Measurements from ENCODE around the gene OSGEP.

DNA sequence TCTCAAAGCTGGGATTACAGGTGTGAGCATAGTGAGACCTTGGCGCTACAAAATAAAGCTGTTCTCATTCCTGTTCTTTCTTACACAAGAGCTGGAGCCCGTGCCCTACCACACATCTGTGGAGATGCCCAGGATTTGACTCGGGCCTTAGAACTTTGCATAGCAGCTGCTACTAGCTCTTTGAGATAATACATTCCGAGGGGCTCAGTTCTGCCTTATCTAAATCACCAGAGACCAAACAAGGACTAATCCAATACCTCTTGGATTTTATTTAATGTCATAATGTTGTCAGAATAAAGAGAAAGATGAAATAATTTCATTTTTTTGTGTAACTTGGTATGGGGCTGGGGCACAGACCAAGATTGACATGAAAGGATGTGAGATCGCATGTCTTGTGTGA is 22.2 kb upstream of the OSGEP start:
- TF ChIP-seq, protein P1, sequence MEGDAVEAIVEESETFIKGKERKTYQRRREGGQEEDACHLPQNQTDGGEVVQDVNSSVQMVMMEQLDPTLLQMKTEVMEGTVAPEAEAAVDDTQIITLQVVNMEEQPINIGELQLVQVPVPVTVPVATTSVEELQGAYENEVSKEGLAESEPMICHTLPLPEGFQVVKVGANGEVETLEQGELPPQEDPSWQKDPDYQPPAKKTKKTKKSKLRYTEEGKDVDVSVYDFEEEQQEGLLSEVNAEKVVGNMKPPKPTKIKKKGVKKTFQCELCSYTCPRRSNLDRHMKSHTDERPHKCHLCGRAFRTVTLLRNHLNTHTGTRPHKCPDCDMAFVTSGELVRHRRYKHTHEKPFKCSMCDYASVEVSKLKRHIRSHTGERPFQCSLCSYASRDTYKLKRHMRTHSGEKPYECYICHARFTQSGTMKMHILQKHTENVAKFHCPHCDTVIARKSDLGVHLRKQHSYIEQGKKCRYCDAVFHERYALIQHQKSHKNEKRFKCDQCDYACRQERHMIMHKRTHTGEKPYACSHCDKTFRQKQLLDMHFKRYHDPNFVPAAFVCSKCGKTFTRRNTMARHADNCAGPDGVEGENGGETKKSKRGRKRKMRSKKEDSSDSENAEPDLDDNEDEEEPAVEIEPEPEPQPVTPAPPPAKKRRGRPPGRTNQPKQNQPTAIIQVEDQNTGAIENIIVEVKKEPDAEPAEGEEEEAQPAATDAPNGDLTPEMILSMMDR (IDR thresholded peaks at IDR 0.05) = no peak
- TF ChIP-seq POLR2A (IDR thresholded peaks at IDR 0.05) = no peak

Data from esophagus squamous epithelium (tissue), 4 donors.